K562 (cell line): ENCODE results near the gene IL17A. TPM values are rescaled to one million over a fixed set of nuclear protein-coding genes. Genes with fewer than 3 reads are reported as not detected.

Source experiments
- HMGXB4 ChIP-seq: sonication (generic); formaldehyde crosslinking; IDR thresholded peaks from 2 replicates; pipeline ENCODE4 v1.8.1; 2023; ENCODE audit warnings: mild to moderate bottlenecking, missing genetic modification reagents
- KDM4B ChIP-seq, 2 experiments: fragments of 450-650 bp in 1 of 2; sonication (generic) in 1 of 2; IDR thresholded peaks; 2 replicates each; pipeline ENCODE4 v1.6.1; 2016 to 2017; ENCODE audit warnings: borderline replicate concordance in 2 of 2, antibody characterized with exemption in 1 of 2, low read depth in 1 of 2, mild to moderate bottlenecking in 1 of 2
- MCM5 ChIP-seq: fragments of 450-650 bp; IDR thresholded peaks from 2 replicates; pipeline ENCODE4 v1.6.1; 2016; ENCODE audit warnings: low read depth
- PTBP1 ChIP-seq: fragments of 200-400 bp; formaldehyde crosslinking; IDR thresholded peaks from 2 replicates; pipeline ENCODE4 v1.6.1; 2017; ENCODE audit warnings: low read depth, low read length
- STAT5A ChIP-seq: IDR thresholded peaks from 2 replicates; pipeline ENCODE4 v1.6.1; 2012; ENCODE audit warnings: low read length, inconsistent platforms, borderline replicate concordance
- TOE1 ChIP-seq, 2 experiments: fragments of 450-650 bp in 1 of 2; sonication (generic) in 1 of 2; formaldehyde crosslinking in 1 of 2; IDR thresholded peaks; 2 replicates each; pipeline versions ENCODE4 v1.7.1 to v1.8.0; 2016 to 2022; ENCODE audit warnings: borderline replicate concordance in 2 of 2, mild to moderate bottlenecking in 2 of 2, antibody characterized with exemption in 1 of 2, inconsistent platforms in 1 of 2, low read depth in 1 of 2, missing genetic modification reagents in 1 of 2, moderate library complexity in 1 of 2
- TSC22D4 ChIP-seq: fragments of 450-650 bp; IDR thresholded peaks from 2 replicates; pipeline ENCODE4 v1.6.1; 2016; ENCODE audit warnings: missing genetic modification characterization, missing biosample characterization, control low read depth
- VEZF1 ChIP-seq: fragments of 200-800 bp; sonication (Bioruptor generic); IDR thresholded peaks from 2 replicates; pipeline ENCODE4 v1.6.1; 2017; ENCODE audit warnings: missing genetic modification characterization, missing compliant biosample characterization
- ZNF518B ChIP-seq: fragments of 250-450 bp; sonication (Bioruptor Pico); IDR thresholded peaks from 2 replicates; pipeline ENCODE4 v1.5.0; 2021; ENCODE audit warnings: mild to moderate bottlenecking, moderate library complexity
- polyA plus RNA-seq, 8 experiments: library from polyadenylated mRNA; depleted of rRNA in 4 of 8; stranded (reverse) in 5 of 8; unstranded in 3 of 8; fragments of >200 nt; fragmentation: Nextera tagmentation in 2 of 8; fragmentation: Illumina TruSeq in 1 of 8; extraction: Ambion mirVana in 2 of 8; extraction: Trizol in 1 of 8; gene quantifications; 2 replicates each; pipeline versions ENCODE4 v1.2.1 to v1.2.3, GENCODE V29; 2011 to 2014; ENCODE audit warnings: inconsistent platforms in 1 of 8, missing spikeins in 1 of 8
- total RNA-seq, 7 experiments: library from RNA; depleted of rRNA in 6 of 7; stranded (reverse); fragments of >200 nt in 6 of 7; fragmentation: Illumina TruSeq in 2 of 7; extraction: Trizol in 2 of 7; gene quantifications; 2 replicates each; pipeline versions ENCODE4 v1.2.1 to v1.2.3, GENCODE V29; 2011 to 2021; ENCODE audit warnings: low replicate concordance in 1 of 7

IL17A gene
- total and polyA plus RNA-seq, 9 of the 15 experiments (the other 6 are each of a cell fraction or from before 2014, with no cell fraction given), result not detected

- no peak for TF ChIP-seq STAT5A
- no peak for TF ChIP-seq KDM4B (IDR thresholded peaks at IDR 0.05; ENCODE audit: borderline replicate concordance in 2 of 2, low read depth in 1 of 2)
- TF ChIP-seq MCM5, result no peak
- no peak for TF ChIP-seq TOE1 (IDR thresholded peaks at IDR 0.05; ENCODE audit: borderline replicate concordance)
- no peak for TF ChIP-seq TOE1 (CRISPR knock-in tag; IDR thresholded peaks at IDR 0.05; ENCODE audit: borderline replicate concordance, low read depth)
- TF ChIP-seq TSC22D4 (tag), result no peak
- no peak for TF ChIP-seq PTBP1
- TF ChIP-seq ZNF518B (CRISPR knock-in tag), result no peak
- no peak for TF ChIP-seq VEZF1
- TF ChIP-seq HMGXB4, result no peak
Measured at GRCh38 chr6:52142556-52142955, 43.6 kb upstream of the IL17A start (continued).
